Testis (tissue), 5 donors: ENCODE data around the gene TBX22. TPM values are rescaled to one million over a fixed set of nuclear protein-coding genes. Genes with fewer than 3 reads are reported as not detected.
A peak's percentile ranks its signal among the peaks of the same experiment; 100 is the strongest.

Source experiments
- DNase-seq: peaks from one replicate; pipeline ENCODE4 v3.0.0-alpha.2; 2019
- H3K27ac ChIP-seq, 2 donors: fragments of 200-600 bp; sonication (generic); one replicate each; pipeline ENCODE4 v1.5.1; 2019
- H3K27me3 ChIP-seq: fragments of 200-600 bp; sonication (generic); one replicate; pipeline ENCODE4 v1.5.1; 2019
- H3K36me3 ChIP-seq: fragments of 200-600 bp; sonication (generic); one replicate; pipeline ENCODE4 v1.5.1; 2017; ENCODE audit warnings: low read depth; ENCODE audit errors: missing control alignments
- H3K4me1 ChIP-seq: fragments of 200-600 bp; sonication (generic); one replicate; pipeline ENCODE4 v1.5.1; 2019
- H3K4me3 ChIP-seq, 2 donors: fragments of 200-600 bp; sonication (generic); one replicate each; pipeline ENCODE4 v1.5.1; 2017 to 2019
- H3K9me3 ChIP-seq: fragments of 200-600 bp; sonication (generic); one replicate; pipeline ENCODE4 v1.5.1; 2017
- POLR2A ChIP-seq: fragments of 450-650 bp; IDR thresholded peaks from one replicate; pipeline ENCODE4 v1.6.1; 2017; ENCODE audit warnings: antibody characterized with exemption, mild to moderate bottlenecking, moderate library complexity
- WGBS, 2 donors: methylation state at CpG; one replicate each; pipeline ENCODE4 v1.1.5; 2018; 5-methylcytosine and 5-hydroxymethylcytosine counted together
- intact Hi-C: fragments of 100-400 bp; cut with DNase I; formaldehyde crosslinking; loops from one replicate; pipeline ENCODE4 v1.15.1; 2023; ENCODE audit warnings: low total_unique reads
- long read RNA-seq, 2 donors: transcript quantifications; one replicate each; lab custom pipeline, GENCODE V29; 2026
- polyA plus RNA-seq: library from polyadenylated mRNA; stranded (reverse); fragments of 350-450 nt; fragmentation: Illumina TruSeq; extraction: RNeasy Lipid Tissue Mini Kit (QIAGEN cat#74804); gene quantifications from one replicate; pipeline ENCODE4 v1.2.3, GENCODE V29; 2014; ENCODE audit warnings: low read depth, low replicate concordance; ENCODE audit not compliant: insufficient read depth
- total RNA-seq, 2 donors: library from RNA; depleted of rRNA; stranded (reverse); fragments of >200 nt; gene quantifications; one replicate each; pipeline ENCODE4 v1.2.3, GENCODE V29; 2016
- TF ChIP-seq, protein P1 (sequence below), 3 experiments: fragments of 450-650 bp in 2 of 3; fragments of 200-600 bp in 1 of 3; sonication (generic) in 1 of 3; IDR thresholded peaks; one replicate each; pipeline ENCODE4 v1.5.1; 2016 to 2019; ENCODE audit warnings: antibody characterized with exemption in 3 of 3, mild to moderate bottlenecking in 2 of 3, moderate library complexity in 1 of 3

Gene TBX22
- total RNA-seq: 100 to 1,000 TPM in 1 of 2 donors, 10 to 100 TPM in 1; 93.9 to 128 TPM
- polyA plus RNA-seq: 27.3 TPM
- long read RNA-seq, donor 1: 0 reads
- long read RNA-seq, donor 2: 0 reads

- peak within 1 kb of the TSS; percentile 45 to 65 for H3K27ac ChIP-seq
- WGBS, 2 donors: 59 to 65% methylated on average over 3 to 5 of the region's 5 CpGs
- no peaks in the 10 kb centered on the region for H3K9me3 ChIP-seq
- H3K4me3 ChIP-seq: peak within 1 kb of the TSS in 1 of 2 donors; percentile 52
- no peak for TF ChIP-seq POLR2A
- TF ChIP-seq, protein P1, sequence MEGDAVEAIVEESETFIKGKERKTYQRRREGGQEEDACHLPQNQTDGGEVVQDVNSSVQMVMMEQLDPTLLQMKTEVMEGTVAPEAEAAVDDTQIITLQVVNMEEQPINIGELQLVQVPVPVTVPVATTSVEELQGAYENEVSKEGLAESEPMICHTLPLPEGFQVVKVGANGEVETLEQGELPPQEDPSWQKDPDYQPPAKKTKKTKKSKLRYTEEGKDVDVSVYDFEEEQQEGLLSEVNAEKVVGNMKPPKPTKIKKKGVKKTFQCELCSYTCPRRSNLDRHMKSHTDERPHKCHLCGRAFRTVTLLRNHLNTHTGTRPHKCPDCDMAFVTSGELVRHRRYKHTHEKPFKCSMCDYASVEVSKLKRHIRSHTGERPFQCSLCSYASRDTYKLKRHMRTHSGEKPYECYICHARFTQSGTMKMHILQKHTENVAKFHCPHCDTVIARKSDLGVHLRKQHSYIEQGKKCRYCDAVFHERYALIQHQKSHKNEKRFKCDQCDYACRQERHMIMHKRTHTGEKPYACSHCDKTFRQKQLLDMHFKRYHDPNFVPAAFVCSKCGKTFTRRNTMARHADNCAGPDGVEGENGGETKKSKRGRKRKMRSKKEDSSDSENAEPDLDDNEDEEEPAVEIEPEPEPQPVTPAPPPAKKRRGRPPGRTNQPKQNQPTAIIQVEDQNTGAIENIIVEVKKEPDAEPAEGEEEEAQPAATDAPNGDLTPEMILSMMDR (IDR thresholded peaks at IDR 0.05): no peak
- H3K36me3 ChIP-seq: no peaks in the 10 kb centered on the region
- H3K4me1 ChIP-seq: no peaks in the 10 kb centered on the region
- no peaks in the 10 kb centered on the region for H3K27me3 ChIP-seq
- intact Hi-C loops: no loop called here
- peak; percentile 83 for DNase-seq
Measured at GRCh38 chrX:80014141-80014940, at the start of gene TBX22. TSS of gene TBX22 (plus strand) at chrX:80014753. CDS start at chrX:80022270, 7,517 bp downstream.

DNA sequence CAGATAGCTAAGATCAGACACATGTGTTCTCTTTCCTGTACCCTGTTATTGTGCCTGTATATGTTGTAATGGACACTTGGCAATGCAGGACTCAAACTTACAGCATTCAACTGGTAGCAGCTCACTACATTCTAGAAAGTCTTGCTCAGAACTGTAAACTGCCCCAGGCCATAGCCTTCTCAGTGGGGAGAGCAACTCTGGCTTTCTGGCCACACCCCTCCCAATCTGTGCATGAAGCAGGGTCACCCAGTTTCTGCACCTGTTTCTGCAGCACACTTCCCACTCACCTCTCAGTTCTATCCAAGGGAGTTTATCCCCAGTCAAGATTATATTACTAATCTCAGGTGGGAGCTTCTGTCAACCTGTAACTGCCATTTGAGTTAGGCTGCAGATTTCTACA lies 38.9 kb upstream of the TBX22 start:
- DNase-seq: no peak
- Histone ChIP-seq H3K27ac (no peak overlapping the region), H3K4me3 (no peak overlapping the region), H3K4me1 (no peaks in the 10 kb centered on the region), H3K27me3 (no peaks in the 10 kb centered on the region), H3K9me3 (no peaks in the 10 kb centered on the region), H3K36me3 (no peaks in the 10 kb centered on the region)
- TF ChIP-seq POLR2A: no peak
- TF ChIP-seq, protein P1 (IDR thresholded peaks at IDR 0.05): no peak
- intact Hi-C loops: no loop called here

GRCh38 chrX:80004458-80004857 lies 10.1 kb upstream of the TBX22 start:
- intact Hi-C loops: no loop called here

DNA sequence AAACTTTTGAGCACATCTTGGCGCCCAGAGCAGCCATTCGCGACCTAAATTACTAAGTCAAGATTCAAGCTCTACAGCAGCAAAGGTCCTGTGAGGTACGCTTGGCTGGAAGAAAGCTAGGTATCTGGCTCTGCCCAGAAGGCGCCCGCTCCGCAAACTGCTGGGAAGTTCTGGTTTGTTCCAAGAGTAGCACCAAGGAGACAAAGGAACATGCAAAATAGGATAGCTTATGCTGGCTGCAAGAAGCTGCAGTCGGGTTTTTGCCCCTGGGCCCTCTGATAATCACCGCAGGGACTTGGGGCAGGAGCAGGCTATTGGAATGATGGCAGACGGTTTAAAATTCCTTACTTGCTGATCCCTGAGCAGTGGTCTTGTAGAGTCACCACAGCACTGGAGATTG lies 3.0 kb upstream of the TBX22 start:
- H3K27ac ChIP-seq: no peak overlapping the region
- H3K27me3 ChIP-seq: no peaks in the 10 kb centered on the region
- H3K36me3 ChIP-seq: no peaks in the 10 kb centered on the region
- intact Hi-C loops: no loop called here
- no peaks in the 10 kb centered on the region for H3K9me3 ChIP-seq
- H3K4me1 ChIP-seq: no peaks in the 10 kb centered on the region
- no peak overlapping the region for H3K4me3 ChIP-seq
- TF ChIP-seq, protein P1 (IDR thresholded peaks at IDR 0.05): no peak
- WGBS, 2 donors: 57 to 63% methylated on average over 6 to 10 of the region's 10 CpGs
- DNase-seq: no peak

More at GRCh38 chrX:80004458-80004857, 10.1 kb upstream of the TBX22 start:
- Histone ChIP-seq H3K27me3 (no peaks in the 10 kb centered on the region), H3K4me1 (no peaks in the 10 kb centered on the region), H3K36me3 (no peaks in the 10 kb centered on the region), H3K9me3 (no peaks in the 10 kb centered on the region), H3K27ac (no peak overlapping the region), H3K4me3 (no peak overlapping the region)
- DNase-seq: no peak
- no peak for TF ChIP-seq POLR2A
- TF ChIP-seq, protein P1 (IDR thresholded peaks at IDR 0.05): no peak
- 52 to 76% methylated on average over 2 of the region's 2 CpGs for WGBS, 2 donors
